GM19324 (cell line): ENCODE data around the gene ETV3L.
"Not testable (repeated sequence)": the region's sequence is repeated elsewhere in the genome, so short reads cannot be mapped to it uniquely, and the experiment has no call there.

ENCODE experiments used
- ATAC-seq: cut with Tn5 transposase; IDR thresholded peaks from one replicate; pipeline ENCODE4 v1.9.1; 2021; ENCODE audit warnings: mild to moderate bottlenecking, moderate library complexity; ENCODE audit not compliant: unreplicated experiment, low FRiP score

The ETV3L gene

DNA sequence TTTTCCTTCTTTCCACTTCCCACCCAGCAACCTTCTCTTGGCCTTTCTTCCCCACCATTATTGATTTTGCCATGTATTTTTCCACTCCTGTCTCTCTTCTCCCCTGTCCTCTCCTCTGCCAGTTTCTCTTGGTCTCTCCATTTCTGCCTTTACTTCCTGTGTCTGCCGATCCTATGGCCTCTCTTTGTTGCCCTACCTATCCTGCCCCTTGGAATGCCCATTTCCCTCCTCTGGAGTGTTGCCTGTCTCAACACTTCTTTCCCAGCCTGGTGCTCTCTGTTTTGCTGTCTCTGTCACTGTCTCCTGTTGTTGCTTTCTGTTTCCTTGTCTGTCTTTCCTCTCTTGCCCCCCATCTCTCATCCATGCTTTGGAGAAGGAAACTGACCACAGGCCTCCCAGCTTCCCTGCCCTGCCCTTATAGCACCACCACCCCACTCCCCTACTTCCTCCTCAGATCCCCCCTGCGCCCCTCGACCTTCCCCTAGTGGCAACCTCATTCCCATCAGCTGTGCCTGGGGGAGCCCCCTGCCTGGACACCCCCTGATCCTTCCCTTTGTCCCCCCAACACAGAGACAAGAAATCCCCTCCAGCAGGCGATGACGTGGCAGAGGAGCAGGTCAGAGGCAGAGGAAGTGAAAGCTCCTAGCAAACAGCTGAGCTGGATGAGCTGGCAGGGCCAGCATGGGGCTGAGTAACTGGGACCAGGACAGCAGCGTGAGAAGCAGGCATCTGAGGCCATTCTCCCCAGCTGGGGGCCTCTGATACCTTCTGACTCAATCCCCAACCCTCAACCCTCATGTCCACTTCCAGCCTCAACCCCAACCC, 6.6 kb upstream of the ETV3L start:
- no peak for ATAC-seq

DNA sequence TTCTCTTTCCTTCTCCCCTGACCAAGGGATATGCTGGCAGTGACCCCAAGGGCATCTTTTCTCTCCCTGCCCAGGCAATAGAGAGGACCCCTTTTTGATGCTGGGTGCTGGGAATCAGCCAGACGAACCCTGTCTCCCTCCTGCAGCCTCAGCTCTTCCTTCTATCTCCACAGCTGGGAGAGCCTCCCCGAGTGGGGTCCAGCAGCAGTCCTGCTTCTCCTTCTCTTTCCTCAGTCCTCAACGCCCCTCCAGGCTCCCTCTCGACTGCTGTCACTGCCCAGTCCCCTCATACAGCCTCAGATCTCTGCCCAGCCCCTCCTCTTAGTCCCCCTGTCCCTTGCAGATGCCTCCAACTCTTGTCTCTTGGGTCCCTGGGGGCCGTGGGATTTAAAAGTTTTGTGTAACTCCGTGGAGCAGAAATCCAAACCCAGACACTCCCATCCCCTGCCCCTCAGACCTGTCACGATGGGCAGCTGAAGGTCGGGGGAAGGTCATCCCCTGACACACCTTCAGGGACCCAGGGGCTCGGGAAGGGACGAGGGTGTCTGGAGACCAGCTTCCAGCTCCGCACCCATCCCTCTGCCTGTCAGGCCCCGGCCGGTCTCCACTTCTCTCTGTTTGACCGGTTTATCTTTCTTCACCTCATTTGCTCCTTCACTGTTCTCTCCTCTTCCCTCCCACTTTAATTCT, 5.8 kb upstream of the ETV3L start:
- ATAC-seq = no peak

DNA sequence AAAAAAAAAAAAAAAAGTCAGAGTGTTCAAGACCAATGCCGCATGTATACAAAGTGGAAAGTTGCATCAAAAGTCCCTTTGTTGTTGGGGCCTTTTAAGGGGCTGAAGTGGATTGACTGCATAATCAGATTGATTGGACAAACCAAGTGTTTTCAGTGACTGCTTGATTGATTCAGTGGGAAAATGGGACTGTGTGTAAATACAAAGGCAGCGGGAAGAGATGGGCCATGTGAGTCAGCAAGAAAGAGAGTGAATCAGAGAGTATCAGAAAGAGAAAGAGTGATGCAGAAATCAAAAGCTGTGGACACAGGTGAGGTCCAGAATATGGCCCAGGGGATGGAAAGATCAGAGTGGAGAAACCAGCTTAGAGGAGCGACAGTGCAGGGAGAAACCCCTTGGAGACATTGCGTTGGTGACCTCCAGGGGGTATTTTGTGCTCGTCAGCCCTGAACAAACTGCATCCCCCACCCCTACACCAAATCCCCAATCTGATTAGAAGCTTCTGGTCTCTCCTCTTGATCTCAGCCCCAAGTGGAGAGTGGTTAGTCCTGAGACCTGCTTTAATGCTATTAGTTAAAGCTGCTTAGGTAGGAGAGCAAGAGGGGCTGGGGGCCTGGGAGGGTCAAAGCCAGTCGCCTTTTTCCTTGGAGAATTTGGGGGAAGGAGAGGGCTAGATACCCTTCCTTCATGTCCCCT, 5.1 kb upstream of the ETV3L start:
- no peak for ATAC-seq

DNA sequence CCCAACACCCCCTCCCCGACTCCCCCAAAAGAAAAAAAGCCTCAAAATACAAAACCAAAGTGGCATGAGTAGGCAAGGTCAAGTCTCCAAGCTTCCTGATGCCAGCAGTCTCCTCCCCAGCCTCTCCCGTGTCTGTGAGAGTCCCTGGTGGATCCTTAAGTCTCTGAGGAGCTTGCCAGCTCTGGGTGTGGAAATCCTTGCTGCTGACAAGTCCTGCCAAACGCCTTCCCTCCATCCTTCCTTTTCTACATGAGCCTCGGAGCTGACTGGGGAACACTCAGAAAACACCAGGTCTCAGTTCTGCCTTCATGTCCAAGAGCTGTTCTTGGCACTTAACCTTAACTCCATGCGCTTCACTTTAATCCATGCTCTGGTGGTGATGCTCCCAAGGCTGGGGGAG, 3.7 kb upstream of the ETV3L start:
- no peak for ATAC-seq

DNA sequence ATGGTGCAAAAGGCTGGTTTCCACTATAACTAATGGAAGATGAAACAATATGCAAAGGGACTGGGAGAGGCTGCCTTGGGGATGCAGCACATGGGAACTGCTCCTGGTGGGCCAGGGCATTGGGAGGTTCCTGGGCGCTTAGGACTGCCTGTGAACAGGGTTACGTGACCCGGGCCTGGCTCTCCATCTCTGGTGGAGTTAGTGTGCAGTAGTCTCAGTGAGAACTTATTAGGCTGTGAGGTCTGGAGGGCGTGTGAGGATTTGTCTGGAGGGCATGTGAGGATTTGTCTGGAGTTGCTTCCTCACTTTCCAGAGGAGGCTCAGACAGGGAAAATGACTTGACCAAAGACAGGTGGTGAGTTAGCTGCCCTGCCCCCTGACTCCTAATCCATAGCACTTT, 1.5 kb upstream of the ETV3L start:
- ATAC-seq = no peak

DNA sequence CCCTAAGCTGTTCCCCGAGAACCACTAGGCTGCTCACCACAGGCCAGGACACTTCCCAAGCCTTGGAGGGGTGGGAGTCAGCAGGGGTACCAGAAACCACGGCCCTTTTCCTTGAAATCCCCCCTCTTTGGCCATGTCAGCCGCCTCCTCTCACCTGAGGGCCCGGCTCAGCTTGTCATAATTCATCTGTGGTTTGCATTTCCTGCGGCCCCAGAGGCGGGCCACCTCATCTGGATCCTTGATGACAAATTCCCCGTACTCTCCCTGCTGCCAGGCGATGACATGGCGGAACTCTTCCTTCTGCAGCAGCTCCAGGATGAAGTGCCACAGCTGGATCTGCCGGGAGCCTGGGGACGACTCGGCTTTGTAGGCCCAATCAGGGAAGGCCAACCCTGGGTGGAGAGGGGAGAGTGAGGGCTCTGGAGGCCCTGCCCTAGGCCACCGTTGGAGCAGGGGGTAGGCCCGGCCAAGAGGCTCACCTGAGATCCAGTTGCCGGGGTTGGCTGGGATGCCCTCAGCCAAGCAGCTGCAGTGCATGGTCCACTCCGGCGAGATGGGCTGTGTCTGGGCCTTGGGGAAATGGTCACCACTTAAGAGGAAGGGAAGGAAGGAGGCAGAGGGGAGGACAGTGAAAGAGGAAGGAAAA, 498 bp downstream of the ETV3L start:
- ATAC-seq = not testable (repeated sequence)

DNA sequence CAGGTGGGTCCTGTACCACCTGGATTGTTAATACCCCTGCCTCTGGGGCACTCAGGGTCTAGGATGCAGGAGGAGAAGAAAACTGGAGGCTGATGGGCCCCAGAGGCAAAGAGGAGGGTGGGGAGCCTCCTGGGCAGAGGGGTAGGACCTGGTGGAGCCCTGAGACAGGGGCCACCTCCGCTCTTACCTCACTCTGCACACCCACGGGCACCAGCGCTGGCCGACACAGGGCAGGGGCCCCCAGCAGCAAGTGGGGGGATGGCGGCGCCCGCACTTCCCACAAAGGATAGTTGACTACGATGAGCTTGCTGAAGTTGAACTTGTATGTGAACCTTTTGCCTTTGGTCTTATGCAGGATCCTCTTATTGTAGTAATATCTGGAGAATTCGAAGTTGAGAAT, 1.1 kb downstream of the ETV3L start:
- ATAC-seq = no peak

DNA sequence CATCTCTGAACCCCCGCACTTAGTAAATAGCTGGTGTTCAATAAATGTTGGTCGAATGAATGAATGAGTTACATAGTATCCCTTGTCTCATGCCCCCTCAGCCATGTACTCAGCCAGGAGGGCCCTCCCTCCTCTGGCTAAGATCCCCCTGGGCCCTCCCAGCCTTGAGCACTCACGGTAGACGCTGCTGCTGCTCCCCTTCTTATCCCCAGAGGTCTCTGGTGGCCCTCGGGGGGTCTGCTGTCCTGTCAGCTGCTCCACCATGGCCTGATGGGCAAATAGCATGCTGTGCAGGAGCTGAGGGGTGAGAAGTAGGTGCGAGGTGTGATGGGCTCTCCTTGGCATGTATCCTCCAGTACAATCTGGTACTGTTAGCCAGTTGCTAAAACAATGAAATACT, 1.9 kb downstream of the ETV3L start:
- ATAC-seq = no peak

DNA sequence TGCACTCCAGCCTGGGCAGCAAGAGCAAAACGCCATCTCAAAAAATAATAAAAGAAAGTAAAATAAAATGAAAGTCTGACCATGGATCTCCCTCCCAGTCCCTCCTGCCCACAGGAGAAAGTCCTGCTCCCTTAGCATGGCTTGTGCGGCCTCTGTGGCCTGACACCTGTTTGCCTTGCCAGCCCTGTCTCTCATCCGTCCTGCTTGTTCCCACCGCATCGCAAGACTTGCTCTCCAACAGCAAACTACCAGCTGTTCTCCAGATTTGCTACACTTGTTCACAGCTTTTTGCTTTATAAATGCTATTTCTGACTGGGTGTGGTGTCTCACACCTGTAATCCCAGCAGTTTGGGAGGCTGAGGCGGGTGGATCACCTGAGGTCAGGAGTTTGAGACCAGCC, 2.7 kb downstream of the ETV3L start:
- ATAC-seq = no peak

DNA sequence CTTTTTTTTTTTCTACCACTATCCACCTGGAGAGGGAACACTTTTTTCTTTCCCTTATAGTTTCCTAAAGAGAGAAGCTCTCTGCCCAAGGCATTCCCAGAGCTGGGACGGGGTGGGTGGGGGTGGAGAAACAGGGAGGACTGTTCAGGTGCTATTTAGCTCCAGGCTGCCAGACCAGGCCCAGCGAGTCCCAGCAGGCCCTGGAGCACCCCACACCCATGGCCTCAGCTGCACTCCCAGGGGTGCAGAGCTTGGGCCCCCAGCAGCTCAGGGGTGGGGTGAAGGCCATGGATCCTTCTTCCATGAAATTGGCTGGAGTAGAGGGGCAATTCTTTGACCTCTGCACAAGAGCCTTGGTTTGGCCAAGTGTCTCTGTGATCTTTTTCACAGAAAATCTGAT, 4.1 kb downstream of the ETV3L start:
- ATAC-seq = no peak

DNA sequence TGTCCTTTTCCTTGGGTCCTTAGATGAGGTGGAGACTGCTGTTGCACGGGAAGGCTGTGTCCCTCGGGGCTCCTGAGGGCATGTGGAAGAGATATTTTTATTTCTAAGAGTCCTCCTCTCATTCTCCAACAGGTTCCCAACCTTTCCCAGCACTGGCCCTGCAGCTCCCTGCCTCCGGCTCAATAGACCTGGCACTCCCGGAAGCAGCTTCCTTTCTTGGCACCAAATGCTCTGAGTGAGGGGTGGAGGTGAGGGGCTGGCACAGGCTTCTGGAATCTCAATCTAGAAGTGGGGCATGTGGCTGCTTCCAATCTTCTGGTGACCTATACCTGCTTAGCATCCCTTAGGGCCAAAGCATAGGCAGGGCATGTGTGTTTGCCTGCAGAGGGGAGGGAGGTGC, 4.5 kb downstream of the ETV3L start:
- no peak for ATAC-seq

DNA sequence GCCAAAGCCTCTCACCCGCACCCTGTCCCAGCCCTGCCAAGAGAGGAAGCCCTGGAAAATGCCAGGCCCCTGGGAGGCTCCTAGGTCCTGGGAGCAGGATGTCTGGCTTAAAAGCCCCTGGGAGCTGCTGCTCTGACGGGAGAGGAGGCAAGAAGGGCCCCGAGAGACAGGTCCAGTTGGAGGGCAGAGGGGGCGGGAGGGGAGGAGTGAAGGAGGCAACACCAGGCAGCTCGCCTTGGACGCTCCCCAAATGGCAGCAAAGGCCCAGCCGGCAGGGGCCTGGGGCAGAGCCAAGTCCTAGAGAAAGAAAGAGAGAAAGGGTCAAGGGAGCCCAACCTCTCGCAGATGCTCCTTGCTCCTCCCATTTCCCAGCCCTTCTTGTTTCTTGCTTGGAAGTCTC, 6.8 kb downstream of the ETV3L start:
- ATAC-seq = no peak

DNA sequence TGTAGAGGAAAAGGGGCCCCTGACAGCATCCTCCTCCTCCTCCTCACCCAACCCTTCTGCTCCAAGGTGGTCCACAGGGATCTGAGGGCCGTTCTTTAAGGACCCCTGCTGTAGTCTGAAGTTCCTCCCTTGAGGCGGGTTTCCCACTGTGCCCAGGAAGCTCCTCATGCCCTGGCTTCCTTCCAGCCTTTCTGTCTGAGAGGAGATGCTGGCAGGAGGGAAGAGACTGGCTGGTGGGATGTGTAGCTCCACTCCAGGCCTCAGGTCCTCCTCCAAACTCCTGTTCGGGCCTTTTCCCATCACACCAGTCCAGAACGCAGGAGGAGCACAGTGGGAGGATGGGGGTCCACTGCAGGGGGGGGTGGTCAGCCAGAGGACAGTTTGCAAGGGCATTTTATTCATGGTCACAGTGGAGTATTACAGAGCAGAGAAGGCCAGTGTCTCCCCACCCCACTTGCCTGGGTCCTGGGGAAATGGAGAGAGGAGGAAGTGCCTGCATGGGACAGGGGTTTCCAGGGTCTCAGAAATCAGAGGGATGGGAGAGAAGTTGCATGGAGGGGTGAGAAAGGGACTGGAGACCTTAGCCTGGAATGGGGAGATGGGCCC, 7.8 kb downstream of the ETV3L start:
- no peak for ATAC-seq

DNA sequence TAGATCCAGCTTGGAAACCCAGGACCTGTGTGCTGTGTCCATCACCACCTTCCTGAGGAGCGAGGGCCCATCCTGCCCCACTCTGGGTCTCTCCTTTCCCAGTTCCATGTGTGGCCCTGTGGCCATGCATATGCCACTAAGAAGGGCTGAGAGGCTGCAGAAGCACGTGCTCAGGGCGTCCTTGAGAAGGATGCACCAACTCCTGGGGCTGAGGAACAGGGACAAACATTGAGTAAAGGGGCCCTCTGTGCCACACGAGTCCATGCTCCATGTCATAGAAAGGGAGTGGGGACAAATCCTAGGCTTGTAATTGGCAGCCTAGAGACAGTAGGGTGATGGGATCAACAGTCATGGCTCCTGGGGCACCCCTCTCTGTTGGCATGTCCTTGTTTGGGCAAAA, 8.4 kb downstream of the ETV3L start:
- no peak for ATAC-seq

DNA sequence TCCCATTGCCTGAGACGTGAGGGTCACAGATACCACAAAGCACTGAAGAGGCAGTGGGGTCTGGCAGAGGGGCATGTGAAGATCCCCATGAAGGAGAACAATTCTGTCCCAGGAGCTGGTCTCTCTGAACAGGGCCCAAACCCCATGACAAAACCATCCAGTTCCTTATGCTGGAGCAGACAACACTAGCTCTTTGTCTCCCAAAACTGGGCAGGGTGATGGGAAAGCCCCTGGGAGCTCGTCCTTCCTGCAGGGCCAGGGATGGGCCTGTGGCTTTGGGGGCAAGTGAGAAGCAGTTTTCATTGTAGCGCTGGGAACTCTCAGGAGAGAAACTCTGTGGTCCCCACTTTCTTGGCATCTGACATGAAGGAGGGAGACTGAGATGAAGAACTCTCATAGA, 8.8 kb downstream of the ETV3L start:
- ATAC-seq = no peak

DNA sequence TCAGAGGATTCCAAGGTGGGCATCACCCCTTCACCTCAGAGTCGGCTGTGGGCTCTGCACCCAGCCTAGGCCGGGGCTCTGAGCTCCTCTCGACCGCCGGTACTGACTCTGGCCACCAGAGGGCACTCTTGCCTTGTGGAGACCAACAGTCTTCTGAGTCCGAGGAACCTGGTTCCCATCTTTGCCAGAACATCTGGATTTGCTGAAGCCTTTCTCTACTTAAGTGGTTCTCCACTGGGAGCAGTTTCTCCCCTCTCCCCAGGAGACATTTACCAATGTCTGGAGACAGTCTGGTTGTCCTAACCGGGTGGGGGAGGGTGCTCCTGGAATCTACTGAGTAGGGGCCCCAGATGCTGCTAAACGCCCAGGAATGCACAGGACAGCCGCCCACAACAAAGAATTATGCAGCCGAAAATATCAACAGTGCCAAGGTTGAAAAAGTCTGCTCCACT, 9.4 kb downstream of the ETV3L start:
- no peak for ATAC-seq

DNA sequence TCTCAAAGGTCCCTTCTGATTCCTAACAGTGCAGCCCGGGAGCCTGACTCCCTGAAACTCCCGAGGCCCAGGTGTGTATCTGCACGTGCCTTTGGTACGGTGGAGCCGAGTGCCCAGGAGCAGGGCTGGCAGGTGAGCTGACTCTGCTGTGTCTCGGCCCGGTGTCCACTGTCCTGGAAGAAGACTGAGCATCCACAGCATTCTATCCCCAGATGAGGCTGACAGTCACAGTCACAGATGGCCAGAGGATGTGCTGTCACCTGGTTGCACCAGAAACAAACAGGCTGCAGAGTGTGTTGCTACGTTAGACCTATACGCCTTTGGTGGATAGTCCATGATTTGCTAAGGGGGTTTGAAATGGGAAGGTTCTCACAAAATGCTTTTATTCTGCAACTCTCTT, 9.8 kb downstream of the ETV3L start:
- ATAC-seq = no peak

DNA sequence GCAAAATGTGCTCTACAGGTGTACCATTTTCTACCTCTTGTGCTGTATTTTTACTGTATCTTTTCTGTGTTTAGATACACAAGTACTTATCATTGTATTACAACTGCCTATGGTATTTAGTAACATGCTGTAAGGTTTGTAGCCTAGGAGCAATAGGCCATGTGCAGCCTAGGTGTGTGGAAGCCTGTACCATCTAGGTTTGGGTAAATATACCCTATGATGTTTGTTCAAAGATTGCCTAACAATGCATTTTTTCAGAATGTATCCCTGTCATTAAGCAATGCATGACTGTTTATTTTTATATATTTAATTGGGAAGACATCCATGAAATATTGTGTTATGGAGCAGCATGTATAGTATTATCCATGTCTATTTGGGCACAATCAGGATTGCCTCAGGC, 11.0 kb downstream of the ETV3L start:
- no peak for ATAC-seq

DNA sequence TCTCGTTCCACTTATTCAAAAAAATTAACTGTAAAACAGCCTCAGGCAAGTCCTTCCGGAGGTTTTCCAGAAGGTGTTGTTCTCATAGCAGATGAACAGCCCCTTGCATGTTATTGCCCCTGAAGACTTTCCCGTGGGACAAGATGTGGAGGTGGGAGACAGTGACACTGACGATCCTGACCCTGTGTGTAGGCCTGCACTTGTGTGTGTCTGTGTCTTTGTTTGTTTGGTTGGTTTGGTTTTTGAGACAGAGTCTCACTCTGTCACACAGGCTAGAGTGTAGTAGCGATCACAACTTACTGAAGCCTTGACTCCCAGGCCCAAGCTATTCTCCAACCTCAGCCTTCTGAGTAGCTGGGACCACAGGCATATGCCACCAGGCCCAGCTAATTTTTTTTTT, 12.6 kb downstream of the ETV3L start:
- ATAC-seq = no peak

DNA sequence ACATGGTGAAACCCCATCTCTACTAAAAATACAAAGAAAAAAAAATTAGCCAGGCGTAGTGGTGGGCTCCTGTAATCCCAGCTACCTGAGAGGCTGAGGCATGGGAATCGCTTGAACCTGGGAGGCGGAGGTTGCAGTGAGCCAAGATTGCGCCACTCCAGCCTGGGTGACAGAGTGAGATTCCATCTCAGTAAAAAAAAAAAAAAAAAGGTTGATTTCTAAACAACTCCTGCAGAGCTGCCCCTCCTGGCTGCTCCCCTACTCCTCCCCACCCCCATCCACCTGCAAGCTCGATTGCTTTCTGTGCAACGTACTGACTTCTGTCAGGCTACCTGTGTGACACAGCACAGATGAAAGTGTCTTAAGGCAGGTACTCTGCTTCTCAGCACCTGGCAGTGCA, 13.3 kb downstream of the ETV3L start:
- no peak for ATAC-seq

DNA sequence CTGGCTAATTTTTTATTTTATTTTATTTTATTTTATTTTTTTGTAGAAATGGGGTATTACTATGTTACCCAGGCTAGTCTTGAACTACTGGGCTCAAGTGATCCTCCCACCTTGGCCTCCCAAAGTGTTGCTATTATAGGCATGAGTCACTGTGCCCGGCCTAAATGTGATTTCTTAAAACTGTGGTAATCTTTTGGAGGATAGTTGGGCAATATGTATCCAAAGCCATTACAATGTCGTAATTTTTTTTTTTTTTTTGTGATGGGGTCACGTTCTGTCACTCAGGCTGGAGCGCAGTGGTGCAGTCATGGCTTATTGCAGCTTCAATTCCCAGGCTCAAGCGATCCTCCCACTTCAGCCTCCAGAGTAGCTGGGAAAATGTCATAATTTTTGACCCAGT, 14.2 kb downstream of the ETV3L start:
- ATAC-seq = no peak
